HT-29 (cell line): Measurements from ENCODE around the gene LZTS3. TPM values are rescaled to one million over a fixed set of nuclear protein-coding genes. Genes with fewer than 3 reads are reported as not detected.
"Not testable (repeated sequence)": the region's sequence is repeated elsewhere in the genome, so short reads cannot be mapped to it uniquely, and the experiment has no call there.

Source experiments
- DNase-seq: peaks from one replicate; pipeline ENCODE4 v3.0.0-alpha.2; 2015; ENCODE audit warnings: low spot score
- total RNA-seq: library from RNA; depleted of rRNA; stranded (reverse); fragments of >200 nt; shearing (Covaris generic); gene quantifications from 2 replicates; pipeline ENCODE4 v1.2.3, GENCODE V29; 2014

The LZTS3 gene
- total RNA-seq, 1 experiment from 2014 or later: 6.5 TPM

- DNase-seq: no peak
These were observed 19.1 kb upstream of the LZTS3 start for GRCh38 chr20:3192226-3193015.

GRCh38 chr20:3190681-3191111, 17.3 kb upstream of the LZTS3 start:
- no peak for DNase-seq

- no peak for DNase-seq
These were observed 16.3 kb upstream of the LZTS3 start for GRCh38 chr20:3189561-3190131.

GRCh38 chr20:3188823-3189413, 15.6 kb upstream of the LZTS3 start:
- DNase-seq: no peak

GRCh38 chr20:3187861-3188260, 14.5 kb upstream of the LZTS3 start:
- DNase-seq: not testable (repeated sequence)

GRCh38 chr20:3183896-3184612, 10.7 kb upstream of the LZTS3 start:
- DNase-seq: no peak

- DNase-seq: not testable (repeated sequence)
These were observed 9.1 kb upstream of the LZTS3 start for GRCh38 chr20:3182429-3182828.

- no peak for DNase-seq
These were observed 7.9 kb upstream of the LZTS3 start for GRCh38 chr20:3181270-3181669.

GRCh38 chr20:3180319-3180718, 7.0 kb upstream of the LZTS3 start:
- DNase-seq: no peak

GRCh38 chr20:3177746-3178485, 4.6 kb upstream of the LZTS3 start:
- DNase-seq: no peak

- no peak for DNase-seq
These were observed 1.9 kb upstream of the LZTS3 start for GRCh38 chr20:3175270-3175669.

- DNase-seq: no peak
These were observed 1.3 kb upstream of the LZTS3 start for GRCh38 chr20:3174442-3175261.

GRCh38 chr20:3173610-3174441, 477 bp upstream of the LZTS3 start:
- DNase-seq: peak; percentile 71

GRCh38 chr20:3172126-3172932, 1.0 kb downstream of the LZTS3 start:
- no peak for DNase-seq

GRCh38 chr20:3171391-3172125, 1.8 kb downstream of the LZTS3 start:
- no peak for DNase-seq

- no peak for DNase-seq
These were observed 4.3 kb downstream of the LZTS3 start for GRCh38 chr20:3168829-3169590.

GRCh38 chr20:3168079-3168828, 5.1 kb downstream of the LZTS3 start:
- DNase-seq: peak; percentile 37
